Measurements from ENCODE around the gene H3-3A. TPM values are rescaled to one million over a fixed set of nuclear protein-coding genes. Genes with fewer than 3 reads are reported as not detected.

The H3-3A gene
- total and polyA plus RNA-seq, 4 donors, result 76.6 to 338 (median 189) TPM

DNA sequence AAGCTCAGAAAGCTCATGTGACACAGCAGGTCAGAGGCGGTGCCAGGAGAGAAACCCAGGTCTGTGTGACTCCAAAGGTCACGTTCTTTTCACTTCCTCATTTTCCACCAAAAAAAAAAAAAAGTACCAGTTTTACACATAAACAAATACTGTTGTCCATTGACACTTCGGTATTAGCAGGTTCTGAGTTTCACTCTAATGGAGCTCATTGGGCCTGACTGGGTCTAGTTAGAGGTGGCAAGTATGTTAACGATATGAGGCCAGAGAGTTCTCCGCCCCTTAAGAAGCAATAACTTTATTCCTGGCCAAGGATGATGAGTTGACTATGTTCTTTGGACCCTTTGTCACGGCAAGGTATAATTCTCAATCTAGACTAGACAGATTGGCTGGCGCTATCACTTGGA is 33.4 kb upstream of the H3-3A start:
- peak; percentile 84 to 85 for TF ChIP-seq HNF4A (conservative IDR thresholded peaks at IDR 0.05)
- TF ChIP-seq FOXA2 (IDR thresholded peaks at IDR 0.05), result no peak
- TF ChIP-seq, protein P1, sequence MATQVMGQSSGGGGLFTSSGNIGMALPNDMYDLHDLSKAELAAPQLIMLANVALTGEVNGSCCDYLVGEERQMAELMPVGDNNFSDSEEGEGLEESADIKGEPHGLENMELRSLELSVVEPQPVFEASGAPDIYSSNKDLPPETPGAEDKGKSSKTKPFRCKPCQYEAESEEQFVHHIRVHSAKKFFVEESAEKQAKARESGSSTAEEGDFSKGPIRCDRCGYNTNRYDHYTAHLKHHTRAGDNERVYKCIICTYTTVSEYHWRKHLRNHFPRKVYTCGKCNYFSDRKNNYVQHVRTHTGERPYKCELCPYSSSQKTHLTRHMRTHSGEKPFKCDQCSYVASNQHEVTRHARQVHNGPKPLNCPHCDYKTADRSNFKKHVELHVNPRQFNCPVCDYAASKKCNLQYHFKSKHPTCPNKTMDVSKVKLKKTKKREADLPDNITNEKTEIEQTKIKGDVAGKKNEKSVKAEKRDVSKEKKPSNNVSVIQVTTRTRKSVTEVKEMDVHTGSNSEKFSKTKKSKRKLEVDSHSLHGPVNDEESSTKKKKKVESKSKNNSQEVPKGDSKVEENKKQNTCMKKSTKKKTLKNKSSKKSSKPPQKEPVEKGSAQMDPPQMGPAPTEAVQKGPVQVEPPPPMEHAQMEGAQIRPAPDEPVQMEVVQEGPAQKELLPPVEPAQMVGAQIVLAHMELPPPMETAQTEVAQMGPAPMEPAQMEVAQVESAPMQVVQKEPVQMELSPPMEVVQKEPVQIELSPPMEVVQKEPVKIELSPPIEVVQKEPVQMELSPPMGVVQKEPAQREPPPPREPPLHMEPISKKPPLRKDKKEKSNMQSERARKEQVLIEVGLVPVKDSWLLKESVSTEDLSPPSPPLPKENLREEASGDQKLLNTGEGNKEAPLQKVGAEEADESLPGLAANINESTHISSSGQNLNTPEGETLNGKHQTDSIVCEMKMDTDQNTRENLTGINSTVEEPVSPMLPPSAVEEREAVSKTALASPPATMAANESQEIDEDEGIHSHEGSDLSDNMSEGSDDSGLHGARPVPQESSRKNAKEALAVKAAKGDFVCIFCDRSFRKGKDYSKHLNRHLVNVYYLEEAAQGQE (IDR thresholded peaks at IDR 0.05), result peak; percentile 55
- peak; percentile 89 for TF ChIP-seq SP1 (IDR thresholded peaks at IDR 0.05)
- no peak for TF ChIP-seq CTCF (IDR thresholded peaks at IDR 0.05; ENCODE audit: low read depth, low read length, missing input control)
- TF ChIP-seq RXRA (IDR thresholded peaks at IDR 0.05), result peak; percentile 50 to 78
- TF ChIP-seq, protein P2, sequence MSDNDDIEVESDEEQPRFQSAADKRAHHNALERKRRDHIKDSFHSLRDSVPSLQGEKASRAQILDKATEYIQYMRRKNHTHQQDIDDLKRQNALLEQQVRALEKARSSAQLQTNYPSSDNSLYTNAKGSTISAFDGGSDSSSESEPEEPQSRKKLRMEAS (IDR thresholded peaks at IDR 0.05), result peak; percentile 34
- TF ChIP-seq YY1 (IDR thresholded peaks at IDR 0.05), result peak; percentile 59
- TF ChIP-seq RAD21 (IDR thresholded peaks at IDR 0.05), result peak in 1 of 2 donors; percentile 41
- TF ChIP-seq HNF4G (IDR thresholded peaks at IDR 0.05), result peak; percentile 51
- no peak for TF ChIP-seq TAF1 (conservative IDR thresholded peaks at IDR 0.05)
- peak in 1 of 2 donors; percentile 74 for TF ChIP-seq EGR1 (IDR thresholded peaks at IDR 0.05; ENCODE audit: low read depth in 2 of 2)
- no peak for TF ChIP-seq FOXA1 (IDR thresholded peaks at IDR 0.05)
- peak in 1 of 2 donors; percentile 81 for TF ChIP-seq JUND (IDR thresholded peaks at IDR 0.05)
- peak; percentile 12 for TF ChIP-seq NR2F2 (IDR thresholded peaks at IDR 0.05)
- TF ChIP-seq, protein P3, sequence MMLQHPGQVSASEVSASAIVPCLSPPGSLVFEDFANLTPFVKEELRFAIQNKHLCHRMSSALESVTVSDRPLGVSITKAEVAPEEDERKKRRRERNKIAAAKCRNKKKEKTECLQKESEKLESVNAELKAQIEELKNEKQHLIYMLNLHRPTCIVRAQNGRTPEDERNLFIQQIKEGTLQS (IDR thresholded peaks at IDR 0.05), result peak; percentile 18
- TF ChIP-seq GABPA (IDR thresholded peaks at IDR 0.05 in 1 of 2, conservative IDR thresholded peaks at IDR 0.05 in 1 of 2), result peak in 1 of 2 donors; percentile 38
- TF ChIP-seq, protein P4, sequence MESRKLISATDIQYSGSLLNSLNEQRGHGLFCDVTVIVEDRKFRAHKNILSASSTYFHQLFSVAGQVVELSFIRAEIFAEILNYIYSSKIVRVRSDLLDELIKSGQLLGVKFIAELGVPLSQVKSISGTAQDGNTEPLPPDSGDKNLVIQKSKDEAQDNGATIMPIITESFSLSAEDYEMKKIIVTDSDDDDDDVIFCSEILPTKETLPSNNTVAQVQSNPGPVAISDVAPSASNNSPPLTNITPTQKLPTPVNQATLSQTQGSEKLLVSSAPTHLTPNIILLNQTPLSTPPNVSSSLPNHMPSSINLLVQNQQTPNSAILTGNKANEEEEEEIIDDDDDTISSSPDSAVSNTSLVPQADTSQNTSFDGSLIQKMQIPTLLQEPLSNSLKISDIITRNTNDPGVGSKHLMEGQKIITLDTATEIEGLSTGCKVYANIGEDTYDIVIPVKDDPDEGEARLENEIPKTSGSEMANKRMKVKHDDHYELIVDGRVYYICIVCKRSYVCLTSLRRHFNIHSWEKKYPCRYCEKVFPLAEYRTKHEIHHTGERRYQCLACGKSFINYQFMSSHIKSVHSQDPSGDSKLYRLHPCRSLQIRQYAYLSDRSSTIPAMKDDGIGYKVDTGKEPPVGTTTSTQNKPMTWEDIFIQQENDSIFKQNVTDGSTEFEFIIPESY (IDR thresholded peaks at IDR 0.05), result peak; percentile 33
- Histone ChIP-seq H3K9me3 (ENCODE audit: control insufficient read depth in 4 of 4, low read length in 3 of 4) (no peaks in the 10 kb centered on the region), H3K36me3 (ENCODE audit: control insufficient read depth in 4 of 4, insufficient read depth in 3 of 4, low read depth in 1 of 4, low read length in 3 of 4) (peaks cover 0 to 1% (median 0%) of the 10 kb centered on the region in 4 donors), H3K4me1 (ENCODE audit: control insufficient read depth in 4 of 4, insufficient read depth in 4 of 4, low read length in 3 of 4) (peaks cover 2 to 15% (median 6%) of the 10 kb centered on the region in 4 donors), H3K27me3 (ENCODE audit: control insufficient read depth in 4 of 4, insufficient read depth in 4 of 4, low read length in 3 of 4) (no peaks in the 10 kb centered on the region), H3K27ac (ENCODE audit: low read depth in 1 of 2, low read length in 2 of 2) (peak overlapping the region; percentile 39 to 71), H3K4me3 (ENCODE audit: low read depth in 1 of 3, low read length in 3 of 3) (no peak overlapping the region), H3K9ac (ENCODE audit: low read depth in 1 of 2, low read length in 2 of 2) (no peak overlapping the region)
- 29% methylated on average over 7 of the region's 7 CpGs for WGBS
- DNase-seq (ENCODE audit: low spot score), result no peak

Measured in liver (tissue), 9 donors.